ENCODE measurements around the gene HBZ.
"Not testable (repeated sequence)": the region's sequence is repeated elsewhere in the genome, so short reads cannot be mapped to it uniquely, and the experiment has no call there.

HBZ gene

GRCh38 chr16:144797-145252 is 7.6 kb upstream of the HBZ start:
- 93% methylated on average over 14 of the region's 14 CpGs for WGBS (ENCODE audit: insufficient coverage)
- Histone ChIP-seq H3K27ac (ENCODE audit: insufficient read depth in 1 of 2, low read depth in 1 of 2, low read length in 2 of 2, poor library complexity in 1 of 2, severe bottlenecking in 2 of 2) (no peak overlapping the region), H3K4me3 (ENCODE audit: control insufficient read depth in 1 of 7, extremely low read depth in 1 of 7, insufficient read depth in 4 of 7, low read depth in 2 of 7, low read length in 6 of 7) (no peak overlapping the region), H3K27me3 (replicated peaks in 2 of 5; ENCODE audit: control insufficient read depth in 4 of 5, insufficient read depth in 5 of 5, low read length in 4 of 5) (peaks cover 0 to 9% (median 7%) of the 10 kb centered on the region in 5 experiments), H3K4me1 (ENCODE audit: control extremely low read depth in 1 of 4, control insufficient read depth in 4 of 4, insufficient read depth in 4 of 4, low read length in 3 of 4) (no peaks in the 10 kb centered on the region), H3K9me3 (ENCODE audit: control extremely low read depth in 1 of 5, control insufficient read depth in 4 of 5, insufficient read depth in 2 of 5, low read depth in 1 of 5, low read length in 4 of 5) (no peaks in the 10 kb centered on the region), H3K36me3 (ENCODE audit: control insufficient read depth in 4 of 4, insufficient read depth in 4 of 4, low read length in 3 of 4) (no peaks in the 10 kb centered on the region)
- DNase-seq: no peak
- ChIA-PET POLR2A (interaction anchor here (0.6 kb wide), 1 partner anchor 83 kb away, joined by 6 read pairs; no protein-coding TSS in a partner anchor), CTCF (no interaction called here)

GRCh38 chr16:146646-147045 is 5.8 kb upstream of the HBZ start:
- no peaks in the 10 kb centered on the region for H3K4me1 ChIP-seq (ENCODE audit: control extremely low read depth in 1 of 4, control insufficient read depth in 4 of 4, insufficient read depth in 4 of 4, low read length in 3 of 4)
- H3K27ac ChIP-seq (ENCODE audit: insufficient read depth in 1 of 2, low read depth in 1 of 2, low read length in 2 of 2, poor library complexity in 1 of 2, severe bottlenecking in 2 of 2): no peak overlapping the region
- no peaks in the 10 kb centered on the region for H3K9me3 ChIP-seq (ENCODE audit: control extremely low read depth in 1 of 5, control insufficient read depth in 4 of 5, insufficient read depth in 2 of 5, low read depth in 1 of 5, low read length in 4 of 5)
- DNase-seq: no peak
- no peak overlapping the region for H3K4me3 ChIP-seq (ENCODE audit: control insufficient read depth in 1 of 7, extremely low read depth in 1 of 7, insufficient read depth in 4 of 7, low read depth in 2 of 7, low read length in 6 of 7)
- CTCF ChIA-PET: no interaction called here
- peaks cover 0 to 16% (median 9%) of the 10 kb centered on the region in 5 experiments for H3K27me3 ChIP-seq (replicated peaks in 2 of 5; ENCODE audit: control insufficient read depth in 4 of 5, insufficient read depth in 5 of 5, low read length in 4 of 5)
- no CpG with 5 or more reads among the region's 2 CpGs for WGBS (ENCODE audit: insufficient coverage)
- no peaks in the 10 kb centered on the region for H3K36me3 ChIP-seq (ENCODE audit: control insufficient read depth in 4 of 4, insufficient read depth in 4 of 4, low read length in 3 of 4)
- POLR2A ChIA-PET: no interaction called here

GRCh38 chr16:149024-149660 is 3.3 kb upstream of the HBZ start:
- 65% methylated on average over 7 of the region's 9 CpGs for WGBS (ENCODE audit: insufficient coverage)
- H3K9me3 ChIP-seq (ENCODE audit: control extremely low read depth in 1 of 5, control insufficient read depth in 4 of 5, insufficient read depth in 2 of 5, low read depth in 1 of 5, low read length in 4 of 5): no peaks in the 10 kb centered on the region
- peaks cover 0 to 20% (median 8%) of the 10 kb centered on the region in 5 experiments for H3K27me3 ChIP-seq (replicated peaks in 2 of 5; ENCODE audit: control insufficient read depth in 4 of 5, insufficient read depth in 5 of 5, low read length in 4 of 5)
- ChIA-PET CTCF (no interaction called here), POLR2A (no interaction called here)
- DNase-seq: no peak
- H3K27ac ChIP-seq (ENCODE audit: insufficient read depth in 1 of 2, low read depth in 1 of 2, low read length in 2 of 2, poor library complexity in 1 of 2, severe bottlenecking in 2 of 2): no peak overlapping the region
- H3K4me3 ChIP-seq (ENCODE audit: control insufficient read depth in 1 of 7, extremely low read depth in 1 of 7, insufficient read depth in 4 of 7, low read depth in 2 of 7, low read length in 6 of 7): no peak overlapping the region
- no peaks in the 10 kb centered on the region for H3K36me3 ChIP-seq (ENCODE audit: control insufficient read depth in 4 of 4, insufficient read depth in 4 of 4, low read length in 3 of 4)
- peaks cover 0 to under 1% (median under 1%) of the 10 kb centered on the region in 4 experiments for H3K4me1 ChIP-seq (ENCODE audit: control extremely low read depth in 1 of 4, control insufficient read depth in 4 of 4, insufficient read depth in 4 of 4, low read length in 3 of 4)

GRCh38 chr16:153129-153521 is 681 bp downstream of the HBZ start:
- Histone ChIP-seq H3K4me1 (ENCODE audit: control extremely low read depth in 1 of 4, control insufficient read depth in 4 of 4, insufficient read depth in 4 of 4, low read length in 3 of 4) (peaks cover 0 to 11% (median 9%) of the 10 kb centered on the region in 4 experiments), H3K27me3 (replicated peaks in 2 of 5; ENCODE audit: control insufficient read depth in 4 of 5, insufficient read depth in 5 of 5, low read length in 4 of 5) (peaks cover 2 to 54% (median 27%) of the 10 kb centered on the region in 5 experiments)
- 67% methylated on average over 1 of the region's 6 CpGs for WGBS (ENCODE audit: insufficient coverage)
- H3K27ac ChIP-seq (ENCODE audit: insufficient read depth in 1 of 2, low read depth in 1 of 2, low read length in 2 of 2, poor library complexity in 1 of 2, severe bottlenecking in 2 of 2); POLR2A ChIA-PET; DNase-seq; H3K36me3 ChIP-seq (ENCODE audit: control insufficient read depth in 4 of 4, insufficient read depth in 4 of 4, low read length in 3 of 4); H3K4me3 ChIP-seq (ENCODE audit: control insufficient read depth in 1 of 7, extremely low read depth in 1 of 7, insufficient read depth in 4 of 7, low read depth in 2 of 7, low read length in 6 of 7); CTCF ChIA-PET; H3K9me3 ChIP-seq (ENCODE audit: control extremely low read depth in 1 of 5, control insufficient read depth in 4 of 5, insufficient read depth in 2 of 5, low read depth in 1 of 5, low read length in 4 of 5): not testable (repeated sequence)

GRCh38 chr16:153550-154216 is 1.2 kb downstream of the HBZ start:
- POLR2A ChIA-PET; H3K9me3 ChIP-seq (ENCODE audit: control extremely low read depth in 1 of 5, control insufficient read depth in 4 of 5, insufficient read depth in 2 of 5, low read depth in 1 of 5, low read length in 4 of 5); H3K4me3 ChIP-seq (ENCODE audit: control insufficient read depth in 1 of 7, extremely low read depth in 1 of 7, insufficient read depth in 4 of 7, low read depth in 2 of 7, low read length in 6 of 7); H3K27ac ChIP-seq (ENCODE audit: insufficient read depth in 1 of 2, low read depth in 1 of 2, low read length in 2 of 2, poor library complexity in 1 of 2, severe bottlenecking in 2 of 2); H3K36me3 ChIP-seq (ENCODE audit: control insufficient read depth in 4 of 4, insufficient read depth in 4 of 4, low read length in 3 of 4); CTCF ChIA-PET; DNase-seq: not testable (repeated sequence)
- Histone ChIP-seq H3K27me3 (replicated peaks in 2 of 5; ENCODE audit: control insufficient read depth in 4 of 5, insufficient read depth in 5 of 5, low read length in 4 of 5) (peaks cover 4 to 57% (median 25%) of the 10 kb centered on the region in 5 experiments), H3K4me1 (ENCODE audit: control extremely low read depth in 1 of 4, control insufficient read depth in 4 of 4, insufficient read depth in 4 of 4, low read length in 3 of 4) (peaks cover 0 to 11% (median 9%) of the 10 kb centered on the region in 4 experiments)
- no CpG with 5 or more reads among the region's 74 CpGs for WGBS (ENCODE audit: insufficient coverage)

GRCh38 chr16:154217-155030 is 2.0 kb downstream of the HBZ start:
- WGBS (ENCODE audit: insufficient coverage): under 1% methylated on average over 40 of the region's 59 CpGs
- Histone ChIP-seq H3K27me3 (replicated peaks in 2 of 5; ENCODE audit: control insufficient read depth in 4 of 5, insufficient read depth in 5 of 5, low read length in 4 of 5) (peaks cover 4 to 55% (median 22%) of the 10 kb centered on the region in 5 experiments), H3K36me3 (ENCODE audit: control insufficient read depth in 4 of 4, insufficient read depth in 4 of 4, low read length in 3 of 4) (no peaks in the 10 kb centered on the region), H3K4me3 (ENCODE audit: control insufficient read depth in 1 of 7, extremely low read depth in 1 of 7, insufficient read depth in 4 of 7, low read depth in 2 of 7, low read length in 6 of 7) (peak overlapping the region; percentile 6 to 72 (median 55)), H3K4me1 (ENCODE audit: control extremely low read depth in 1 of 4, control insufficient read depth in 4 of 4, insufficient read depth in 4 of 4, low read length in 3 of 4) (peaks cover 0 to 11% (median 9%) of the 10 kb centered on the region in 4 experiments), H3K9me3 (ENCODE audit: control extremely low read depth in 1 of 5, control insufficient read depth in 4 of 5, insufficient read depth in 2 of 5, low read depth in 1 of 5, low read length in 4 of 5) (no peaks in the 10 kb centered on the region), H3K27ac (ENCODE audit: insufficient read depth in 1 of 2, low read depth in 1 of 2, low read length in 2 of 2, poor library complexity in 1 of 2, severe bottlenecking in 2 of 2) (peak overlapping the region in 1 of 2 experiments; percentile 14)
- DNase-seq: peak in 2 of 3 donors; percentile 50 to 61
- ChIA-PET POLR2A (no interaction called here), CTCF (no interaction called here)
